HepG2 (cell line): ENCODE data around the gene GRIA3.

Experiments
- AFF4 ChIP-seq: sonication (generic); formaldehyde crosslinking; IDR thresholded peaks from 2 replicates; pipeline ENCODE4 v1.4.0; 2020; ENCODE audit warnings: missing genetic modification reagents
- HDAC2 ChIP-seq: sonication (generic); formaldehyde crosslinking; IDR thresholded peaks from 2 replicates; pipeline ENCODE4 v1.4.0; 2020; ENCODE audit warnings: missing genetic modification reagents
- SMC3 ChIP-seq: IDR thresholded peaks from 2 replicates; pipeline ENCODE4 v1.6.1; 2011; ENCODE audit warnings: low read length, improper control_type of control experiment
- ZNF33A ChIP-seq: sonication (generic); formaldehyde crosslinking; IDR thresholded peaks from 2 replicates; pipeline ENCODE4 v1.5.1; 2020; ENCODE audit warnings: missing genetic modification reagents, mild to moderate bottlenecking, moderate library complexity, borderline replicate concordance

GRCh38 chrX:123138473-123138872 lies 45.6 kb upstream of the GRIA3 start:
- no peak for TF ChIP-seq HDAC2 (CRISPR knock-in tag)
- no peak for TF ChIP-seq SMC3
- no peak for TF ChIP-seq ZNF33A (CRISPR knock-in tag)
- no peak for TF ChIP-seq AFF4 (CRISPR knock-in tag)
